Measurements from ENCODE around the gene LRRFIP2.

LRRFIP2 gene

GRCh38 chr3:37017683-37018082 is 156.7 kb downstream of the LRRFIP2 start:
- DNase-seq, result no peak

DNA sequence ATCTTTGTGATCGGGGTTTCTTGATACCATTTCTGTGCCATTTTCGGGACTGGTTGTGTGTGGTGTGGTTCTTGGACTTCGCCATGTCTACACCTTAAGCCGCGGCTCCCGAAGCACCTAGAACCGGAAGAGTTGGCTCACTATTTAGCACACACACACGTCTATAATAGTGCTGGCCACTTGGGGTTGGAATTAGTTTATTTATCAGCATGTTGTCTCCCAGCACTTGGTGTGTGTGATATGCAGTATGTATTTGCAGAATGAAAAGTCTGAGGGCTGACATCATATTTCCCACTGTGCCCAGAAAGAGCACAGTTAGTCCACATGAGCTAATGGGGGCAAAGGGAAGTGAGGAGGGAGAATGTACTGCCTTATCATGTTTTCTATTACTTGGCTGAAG is 157.5 kb downstream of the LRRFIP2 start:
- no peak for DNase-seq

- DNase-seq, result no peak
Measured at GRCh38 chr3:37015642-37016041, 158.7 kb downstream of the LRRFIP2 start.

DNA sequence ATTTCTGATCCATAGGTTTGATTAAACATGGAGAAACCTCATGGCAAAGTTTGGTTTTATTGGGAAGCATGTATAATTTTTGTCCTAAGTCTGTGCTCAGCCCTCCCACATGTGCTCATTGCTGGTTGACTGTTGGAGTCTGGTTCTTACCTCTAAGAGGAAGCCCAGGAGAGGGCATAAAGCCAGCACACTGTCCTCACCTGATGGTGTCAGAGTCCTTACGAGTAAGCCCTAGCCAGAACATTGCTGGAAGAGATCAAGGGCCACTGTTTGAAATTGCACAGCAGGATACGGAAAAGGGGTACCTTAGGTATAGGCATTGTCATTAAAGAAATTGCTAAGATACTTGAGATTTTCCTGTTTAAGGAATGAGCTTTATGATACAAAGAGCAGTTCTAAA is 159.8 kb downstream of the LRRFIP2 start:
- DNase-seq, result no peak

Data from NCI-H1694 treated with DMSO at 0.1 percent for 48 hours (cell line).